Occipital lobe (tissue), 2 donors: Measurements from ENCODE around the gene PFKL. TPM values are rescaled to one million over a fixed set of nuclear protein-coding genes. Genes with fewer than 3 reads are reported as not detected.

Source experiments
- DNase-seq: peaks from one replicate; lab custom pipeline; 2025; lab: John Stamatoyannopoulos, UW
- total RNA-seq: library from RNA; depleted of rRNA; stranded (reverse); fragments of >200 nt; gene quantifications from one replicate; pipeline ENCODE4 v1.2.3, GENCODE V29; 2014

Gene PFKL
- total RNA-seq, 1 donor from 2014 or later, result 107 TPM

DNA sequence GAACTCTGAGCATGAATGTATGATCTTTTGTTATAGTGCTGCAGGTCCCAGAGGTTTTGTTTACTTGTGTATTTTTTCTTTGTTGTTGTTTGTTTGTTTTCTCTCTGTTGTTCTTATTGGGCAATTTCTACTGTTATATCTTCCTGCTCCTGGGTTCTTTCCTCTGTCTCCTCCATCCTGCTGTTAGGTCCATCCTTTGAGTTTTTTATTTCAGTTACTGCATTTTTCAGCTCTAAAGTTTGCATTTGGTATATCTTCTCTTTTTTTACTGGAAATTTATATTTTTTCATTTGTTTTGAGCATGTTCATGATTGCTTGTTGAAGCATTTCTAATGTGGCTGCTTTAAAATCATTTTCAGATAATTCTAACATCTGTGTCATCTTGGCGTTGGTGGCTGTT lies 63.4 kb downstream of the PFKL start:
- DNase-seq, result no peak

DNA sequence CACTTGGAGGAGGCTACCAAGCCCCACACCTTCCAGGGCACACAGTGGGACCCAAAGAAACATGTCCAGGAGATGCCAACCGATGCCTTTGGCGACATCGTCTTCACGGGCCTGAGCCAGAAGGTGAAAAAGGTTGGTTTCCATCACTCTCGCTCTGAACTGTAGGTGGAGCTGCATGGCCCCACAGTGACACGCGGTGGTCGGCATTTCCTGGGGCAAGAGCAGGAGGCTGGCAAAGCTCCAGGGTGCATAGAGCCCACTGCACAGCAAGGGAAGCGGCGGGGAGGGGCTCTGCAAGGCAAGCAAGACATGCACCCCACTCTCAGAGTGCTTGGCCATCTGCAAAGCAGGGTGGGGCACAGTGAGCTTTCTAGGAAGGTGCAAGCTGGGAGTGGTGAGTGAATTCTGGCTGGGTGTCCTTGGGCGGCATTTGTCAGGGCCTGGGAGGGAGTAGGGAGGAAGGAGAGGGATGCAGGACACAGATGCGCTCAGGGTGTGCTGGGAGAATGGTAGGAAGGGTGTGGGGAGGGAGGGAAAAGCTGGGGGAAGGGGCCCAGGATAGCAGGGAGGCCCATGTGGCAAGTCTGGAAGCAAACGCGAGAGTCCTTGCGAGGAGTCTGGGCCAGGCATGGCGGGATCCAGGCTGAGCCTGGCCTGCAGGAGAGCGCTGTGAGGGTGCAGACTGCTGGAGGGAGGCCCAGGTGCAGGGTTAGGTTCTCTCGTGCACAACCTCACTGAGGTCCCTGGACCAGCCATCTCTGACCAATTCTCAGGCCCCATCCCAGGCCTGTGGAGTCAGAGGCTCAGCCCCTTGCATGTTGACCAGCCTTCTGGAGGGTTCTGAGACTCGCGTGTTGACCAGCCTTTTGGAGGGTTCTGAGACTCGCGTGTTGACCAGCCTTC lies 64.5 kb downstream of the PFKL start:
- DNase-seq, result no peak

DNA sequence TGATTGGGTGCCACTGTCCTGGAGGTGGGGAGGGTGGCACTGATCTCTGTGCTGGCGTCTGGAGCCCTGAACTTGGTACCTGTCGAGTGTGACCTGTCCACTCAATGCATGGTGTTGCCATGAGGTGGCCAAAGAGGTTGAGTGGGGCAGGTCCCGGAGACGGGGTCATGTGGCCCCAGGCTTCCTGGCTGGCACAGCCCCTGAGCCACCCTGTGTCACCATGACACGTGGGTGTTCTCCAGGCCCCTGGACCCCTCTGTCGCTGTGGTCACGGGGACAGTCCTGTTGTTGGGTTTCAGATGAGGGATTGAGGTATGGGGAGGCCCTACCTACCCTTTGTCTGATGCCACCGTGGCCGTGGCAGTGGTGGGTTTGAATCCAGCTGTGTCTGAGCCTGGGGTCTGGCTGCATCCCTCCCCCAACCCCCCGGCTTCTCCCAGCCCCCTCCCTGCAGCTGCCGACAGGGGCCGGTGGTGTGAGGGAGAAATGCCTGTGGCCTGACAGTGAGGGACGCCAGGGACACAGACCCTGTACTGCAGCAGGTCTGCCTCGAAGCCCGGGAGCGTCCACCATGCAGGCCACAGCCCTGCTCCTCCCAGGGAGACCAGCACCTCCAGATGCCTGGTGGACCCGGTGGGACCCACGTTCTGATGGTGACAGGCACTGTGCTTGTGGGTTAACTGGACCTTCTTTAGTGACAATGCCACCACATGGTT lies 65.6 kb downstream of the PFKL start:
- no peak for DNase-seq

DNA sequence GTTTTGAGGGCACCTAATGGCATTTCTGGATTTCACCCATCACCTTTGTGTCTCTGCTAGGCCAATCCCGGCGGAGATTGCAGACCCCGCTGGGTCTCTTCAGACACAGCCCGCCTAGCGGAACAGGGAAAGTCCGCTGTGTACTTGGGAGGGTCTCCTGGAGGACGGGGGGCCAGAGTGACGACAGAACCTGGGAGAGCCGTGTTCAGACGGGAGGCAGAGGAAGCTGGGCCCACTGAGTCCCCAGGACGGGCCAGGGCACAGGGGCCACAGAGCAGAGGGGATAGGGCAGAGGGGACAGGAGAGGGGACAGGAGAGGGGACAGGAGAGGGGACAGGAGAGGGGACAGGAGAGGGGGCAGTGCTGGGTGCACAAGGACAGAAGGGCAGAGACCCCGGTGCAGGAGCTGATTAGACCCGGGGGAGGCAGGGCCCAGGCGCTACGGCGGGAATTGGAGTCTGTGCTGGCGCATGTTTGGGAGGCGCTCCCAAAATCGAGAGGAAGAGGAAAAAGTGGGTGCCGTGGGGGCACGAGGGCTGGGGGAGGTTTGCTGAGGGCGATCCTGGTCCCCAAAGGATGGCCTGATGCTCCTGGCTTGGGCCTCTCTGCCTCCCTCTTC lies 66.2 kb downstream of the PFKL start:
- no peak for DNase-seq

DNA sequence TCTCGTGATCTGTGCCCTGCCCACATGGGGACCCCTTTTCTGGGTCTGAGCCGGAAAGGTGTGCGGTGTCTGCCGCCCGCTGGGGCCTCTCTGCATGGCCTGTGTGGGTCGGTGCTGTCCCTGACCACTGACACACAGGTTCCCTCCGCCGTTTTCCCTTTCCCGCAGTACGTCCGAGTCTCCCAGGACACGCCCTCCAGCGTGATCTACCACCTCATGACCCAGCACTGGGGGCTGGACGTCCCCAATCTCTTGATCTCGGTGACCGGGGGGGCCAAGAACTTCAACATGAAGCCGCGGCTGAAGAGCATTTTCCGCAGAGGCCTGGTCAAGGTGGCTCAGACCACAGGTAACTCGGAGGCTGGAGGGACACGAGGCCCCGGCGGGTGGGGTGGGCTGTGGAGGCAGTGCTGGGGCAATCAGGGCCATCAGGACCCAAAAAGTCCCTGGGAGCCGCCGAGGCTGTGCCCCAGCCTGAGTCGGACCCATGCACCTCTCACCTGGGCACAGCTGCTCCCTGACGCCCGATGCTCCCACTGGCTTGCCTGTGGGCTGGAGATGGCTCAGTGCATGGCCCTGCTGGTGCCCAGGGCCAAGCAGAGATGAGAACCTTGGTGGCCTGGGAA lies 66.8 kb downstream of the PFKL start:
- DNase-seq, result no peak

DNA sequence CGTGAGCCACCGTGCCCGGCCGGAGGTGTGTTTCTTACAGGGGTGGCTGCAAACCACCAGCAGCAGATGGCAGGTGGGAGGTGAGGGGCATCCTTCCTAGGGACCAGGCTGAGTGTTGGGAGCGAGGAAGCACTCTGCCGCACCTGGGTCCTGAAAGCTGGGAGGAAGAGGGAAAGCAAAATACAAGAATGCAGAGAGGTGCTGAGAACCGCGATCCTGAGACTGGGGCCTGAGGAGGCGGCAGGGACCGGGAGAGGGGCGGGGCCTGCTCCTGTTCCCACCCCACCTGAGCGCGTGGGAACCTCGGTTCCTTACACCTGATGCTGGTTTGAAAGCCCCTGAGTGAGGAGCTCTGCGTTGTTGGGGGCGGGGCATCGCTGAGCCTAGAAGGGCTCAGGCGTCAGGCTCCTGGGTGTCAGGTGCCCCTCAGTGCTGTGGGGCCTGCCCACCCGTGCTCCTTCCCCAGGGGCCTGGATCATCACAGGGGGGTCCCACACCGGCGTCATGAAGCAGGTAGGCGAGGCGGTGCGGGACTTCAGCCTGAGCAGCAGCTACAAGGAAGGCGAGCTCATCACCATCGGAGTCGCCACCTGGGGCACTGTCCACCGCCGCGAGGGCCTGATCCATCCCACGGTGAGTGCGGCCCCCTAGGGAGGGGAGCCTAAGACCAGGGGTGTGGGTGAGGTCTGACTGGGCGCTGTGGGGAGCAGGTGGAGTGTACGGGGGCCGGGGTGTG lies 69.0 kb downstream of the PFKL start:
- no peak for DNase-seq

DNA sequence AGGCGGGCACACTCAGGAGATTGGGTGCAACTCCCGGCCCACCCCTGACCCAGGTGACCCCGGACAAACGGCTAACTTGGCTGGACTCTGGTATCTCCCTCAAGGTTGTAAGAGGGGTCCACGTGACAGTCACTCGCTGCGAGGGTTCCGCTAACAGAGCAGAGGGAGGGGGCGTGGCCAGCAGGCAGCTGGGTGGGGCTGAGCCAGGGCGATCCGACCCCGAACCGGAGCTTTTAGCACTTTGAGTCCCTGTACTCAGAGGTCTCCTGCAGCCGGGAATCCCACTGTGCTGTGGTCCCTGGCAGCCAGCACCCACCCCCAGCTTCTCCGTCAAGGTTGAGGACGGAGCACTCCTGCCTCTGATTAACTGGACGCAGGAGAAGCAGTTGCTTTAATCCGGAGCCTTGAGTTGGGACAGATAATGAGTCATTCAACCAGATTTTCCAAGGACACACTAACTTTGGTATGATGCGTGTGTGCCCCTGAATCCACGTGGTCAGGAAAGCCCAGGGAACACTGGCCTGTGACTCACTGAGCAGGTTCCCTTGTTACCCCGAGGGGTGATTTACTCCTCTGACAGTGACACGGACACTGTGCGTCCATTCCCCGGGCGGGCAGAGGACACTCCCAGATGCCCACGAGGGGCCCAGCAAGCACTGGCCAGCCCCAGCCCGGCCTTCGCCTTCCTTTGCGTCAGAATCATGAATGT lies 70.3 kb downstream of the PFKL start:
- no peak for DNase-seq

DNA sequence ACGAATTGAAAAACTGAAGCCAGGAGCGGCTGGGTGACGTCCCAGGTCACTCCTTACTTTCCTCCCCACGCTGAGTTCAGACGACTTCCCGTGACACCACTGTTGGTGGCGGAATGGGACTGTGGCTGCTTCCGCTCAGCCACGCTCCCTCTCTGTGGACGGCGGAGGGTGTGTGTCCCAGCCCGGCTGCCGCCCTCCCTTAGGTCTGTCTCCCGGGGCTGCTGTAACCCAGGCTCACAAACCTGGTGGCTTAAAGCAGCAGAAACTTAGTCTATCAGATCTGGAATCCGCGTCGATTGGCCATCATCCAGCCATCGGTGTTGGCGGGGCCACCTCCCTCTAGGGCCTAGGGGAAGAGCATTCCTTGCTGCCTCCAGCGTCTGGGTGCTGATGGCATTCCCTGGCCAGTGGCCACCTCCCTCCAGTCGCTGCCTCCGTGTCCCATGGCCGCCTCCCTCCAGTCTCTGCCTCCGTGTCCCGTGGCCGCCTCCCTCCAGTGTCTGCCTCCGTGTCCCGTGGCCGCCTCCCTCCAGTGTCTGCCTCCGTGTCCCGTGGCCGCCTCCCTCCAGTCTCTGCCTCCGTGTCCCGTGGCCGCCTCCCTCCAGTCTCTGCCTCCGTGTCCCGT lies 71.0 kb downstream of the PFKL start:
- no peak for DNase-seq

DNA sequence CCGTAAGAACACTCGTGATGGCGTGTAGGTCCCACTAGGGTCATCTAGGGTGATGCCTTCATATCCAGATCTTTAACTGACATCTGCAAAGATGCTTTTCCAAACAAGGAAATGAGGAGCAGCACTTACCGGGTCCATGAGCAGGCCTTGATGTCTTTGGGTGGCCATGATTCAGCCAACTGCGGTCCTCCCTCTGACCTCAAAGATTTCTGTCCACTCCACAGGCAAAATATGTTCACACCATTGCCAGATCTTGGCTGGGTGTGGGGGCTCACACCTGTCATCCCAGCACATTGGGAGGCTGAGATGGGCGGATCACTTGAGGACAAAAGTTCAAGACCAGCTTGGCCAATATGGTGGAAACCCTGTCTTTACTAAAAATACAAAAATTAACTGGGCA lies 71.7 kb downstream of the PFKL start:
- no peak for DNase-seq

DNA sequence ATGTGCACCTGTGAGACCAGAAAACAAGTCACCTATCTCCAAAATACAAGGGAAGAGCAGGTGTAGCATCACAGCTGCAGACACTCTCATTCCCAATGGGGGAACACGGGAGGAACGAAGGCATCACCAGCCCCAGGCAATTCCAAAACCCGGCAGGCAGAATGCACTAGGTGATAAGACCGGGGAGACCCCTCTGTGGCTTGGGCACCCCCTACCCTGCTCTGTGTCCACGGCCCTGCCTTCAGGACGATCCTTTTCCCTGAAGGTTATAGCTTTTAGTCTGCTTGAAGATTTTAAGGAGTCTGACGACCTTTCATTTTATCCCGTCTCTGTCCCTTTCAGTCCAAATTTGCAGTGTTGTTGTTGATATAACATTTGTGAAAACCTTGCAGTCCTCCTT lies 72.8 kb downstream of the PFKL start:
- no peak for DNase-seq

DNA sequence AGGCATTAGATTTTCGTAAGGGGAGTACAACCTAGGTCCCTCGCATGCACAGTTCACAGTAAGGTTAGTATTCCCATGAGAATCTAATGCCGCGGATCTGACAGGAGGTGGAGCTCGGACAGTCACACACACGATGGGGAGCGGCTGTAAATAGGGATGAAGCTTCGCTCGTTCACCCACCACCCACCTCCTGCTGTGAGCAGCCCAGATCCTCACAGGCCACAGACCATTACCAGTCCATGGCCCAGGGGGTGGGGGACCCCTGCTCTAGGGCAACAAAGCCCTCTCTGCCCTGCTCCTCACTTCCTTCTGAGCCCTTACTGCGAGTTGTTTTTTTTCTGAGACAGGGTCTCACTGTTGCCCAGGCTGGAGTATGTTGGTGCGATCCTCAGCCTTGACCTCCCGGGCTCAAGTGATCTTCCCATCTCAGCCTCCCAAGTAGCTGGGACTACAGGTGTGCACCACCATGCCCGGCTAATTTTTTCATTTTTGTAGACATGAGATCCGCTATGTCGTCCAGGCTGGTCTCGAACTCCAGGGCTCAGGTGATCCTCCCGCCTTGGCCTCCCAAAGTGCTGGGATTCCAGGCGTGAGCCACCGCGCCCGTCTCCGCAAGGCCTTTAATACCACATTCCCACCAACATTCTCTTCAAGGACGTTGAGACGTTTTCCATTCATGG lies 74.9 kb downstream of the PFKL start:
- DNase-seq, result no peak

DNA sequence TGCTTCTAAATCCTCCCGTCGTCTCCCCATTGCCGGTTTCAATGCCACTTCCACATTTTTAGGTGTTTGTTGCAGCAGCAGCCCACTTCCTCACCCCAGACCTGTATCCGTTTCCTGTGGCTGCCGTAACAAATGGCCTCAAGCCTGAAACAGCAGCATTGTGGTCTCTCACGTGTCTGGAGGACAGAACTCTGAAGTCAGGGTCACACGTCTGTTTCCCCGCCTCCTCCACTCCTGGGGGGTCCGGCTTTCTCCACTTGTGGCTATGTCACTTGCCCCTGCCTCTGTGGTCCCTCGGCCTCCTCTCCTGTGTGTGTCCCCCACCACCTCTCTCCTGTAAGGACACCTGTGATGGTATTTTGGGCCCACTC lies 75.4 kb downstream of the PFKL start:
- no peak for DNase-seq

DNA sequence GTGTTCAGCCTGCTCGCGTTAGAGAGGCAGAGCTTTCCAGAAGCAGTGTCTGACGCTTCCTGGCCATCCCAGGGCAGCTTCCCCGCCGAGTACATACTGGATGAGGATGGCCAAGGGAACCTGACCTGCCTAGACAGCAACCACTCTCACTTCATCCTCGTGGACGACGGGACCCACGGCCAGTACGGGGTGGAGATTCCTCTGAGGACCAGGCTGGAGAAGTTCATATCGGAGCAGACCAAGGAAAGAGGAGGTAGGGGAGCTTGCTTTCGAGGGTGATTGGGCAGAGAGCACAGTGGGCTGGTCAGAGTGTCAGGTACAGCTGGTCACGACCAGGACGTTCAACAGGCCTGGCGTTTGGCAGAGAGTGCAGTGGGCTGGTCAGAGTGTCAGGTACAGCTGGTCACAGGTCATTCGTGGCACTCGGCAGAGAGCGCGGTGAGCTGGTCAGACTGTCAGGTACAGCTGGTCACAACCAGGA lies 75.9 kb downstream of the PFKL start:
- no peak for DNase-seq

DNA sequence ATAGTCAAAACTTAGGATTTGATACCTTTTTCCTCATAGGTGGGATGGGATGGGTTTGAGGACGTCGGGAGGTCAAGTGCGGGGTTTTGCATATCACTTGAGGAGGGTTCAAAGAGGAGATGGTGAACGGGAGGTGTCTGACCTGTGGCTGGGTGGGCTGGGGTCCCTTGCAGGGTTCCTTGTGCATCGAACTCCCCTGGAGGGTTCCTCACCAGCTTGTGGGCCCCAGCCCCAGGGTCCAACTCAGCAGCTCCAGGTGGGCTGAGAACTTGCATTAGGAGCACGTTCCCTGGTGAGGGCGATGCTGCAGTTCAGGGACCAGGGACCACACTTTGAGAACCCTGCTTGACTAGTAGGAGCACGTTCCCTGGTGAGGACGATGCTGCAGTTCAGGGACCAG lies 76.8 kb downstream of the PFKL start:
- DNase-seq, result no peak

Other genes starting within 250 kb of the PFKL start
- 16.5 TPM for gene PWP2, start 192.7 kb upstream of the PFKL start, total RNA-seq
- gene GATD3, start 166.4 kb upstream of the PFKL start, total RNA-seq, result 31.0 TPM
- 0.31 TPM for gene ICOSLG, start 59.1 kb upstream of the PFKL start, total RNA-seq
- not detected for gene DNMT3L, start 38.2 kb upstream of the PFKL start, total RNA-seq
- not detected for gene AIRE, start 14.2 kb upstream of the PFKL start, total RNA-seq
- 5.0 TPM for gene CFAP410, start 39.3 kb downstream of the PFKL start, total RNA-seq
- 1.2 TPM for gene TRPM2, start 53.6 kb downstream of the PFKL start, total RNA-seq
- 4.8 TPM for gene LRRC3, start 155.5 kb downstream of the PFKL start, total RNA-seq
- gene KRTAP10-1, start 240.1 kb downstream of the PFKL start, total RNA-seq, result not detected